Activated T-helper 1 cell treated with anti-CD3 and anti-CD28 coated beads, Interleukin-12 subunit alpha, Interleukin-12 subunit beta, Interleukin-2, Interleukin-4 antibody, amounts not matched to agents 30 ng/mL and 10 ng/mL and 1 ng/mL, durations not matched to agents 14 hours and 24 hours and 36 hours (primary cell): Measurements from ENCODE around the gene ADGRD1. TPM values are rescaled to one million over a fixed set of nuclear protein-coding genes. Genes with fewer than 3 reads are reported as not detected.
"Not testable (repeated sequence)": the region's sequence is repeated elsewhere in the genome, so short reads cannot be mapped to it uniquely, and the experiment has no call there.

Source experiments
- DNase-seq: peaks from one replicate; pipeline ENCODE4 v3.0.0; 2021; ENCODE audit warnings: low spot score
- H3K27ac Mint-ChIP-seq: one replicate; pipeline ENCODE4 v1.8.0; 2021; ENCODE audit warnings: mild to moderate bottlenecking, mixed read lengths
- H3K27me3 Mint-ChIP-seq: one replicate; pipeline ENCODE4 v1.8.0; 2022; ENCODE audit warnings: mild to moderate bottlenecking, moderate library complexity, mixed read lengths; ENCODE audit not compliant: insufficient read depth
- H3K36me3 Mint-ChIP-seq: one replicate; pipeline ENCODE4 v1.8.0; 2021; ENCODE audit warnings: low read depth, mixed read lengths
- H3K4me1 Mint-ChIP-seq: one replicate; pipeline ENCODE4 v1.8.0; 2021; ENCODE audit warnings: low read depth, mixed read lengths
- H3K4me3 Mint-ChIP-seq: one replicate; pipeline ENCODE4 v1.8.0; 2021; ENCODE audit warnings: mild to moderate bottlenecking, moderate library complexity, mixed read lengths
- H3K9me3 Mint-ChIP-seq: one replicate; pipeline ENCODE4 v1.8.0; 2021; ENCODE audit warnings: mixed read lengths
- intact Hi-C: fragments of 100-400 bp; cut with micrococcal nuclease; formaldehyde crosslinking; loops from one replicate; pipeline ENCODE4 v1.15.1; 2024
- total RNA-seq: library from RNA; stranded (reverse); gene quantifications from 2 replicates; pipeline ENCODE4 v1.2.3, GENCODE V29; 2022

Gene ADGRD1
- total RNA-seq, 1 donor from 2014 or later, result 0.18 TPM

DNA sequence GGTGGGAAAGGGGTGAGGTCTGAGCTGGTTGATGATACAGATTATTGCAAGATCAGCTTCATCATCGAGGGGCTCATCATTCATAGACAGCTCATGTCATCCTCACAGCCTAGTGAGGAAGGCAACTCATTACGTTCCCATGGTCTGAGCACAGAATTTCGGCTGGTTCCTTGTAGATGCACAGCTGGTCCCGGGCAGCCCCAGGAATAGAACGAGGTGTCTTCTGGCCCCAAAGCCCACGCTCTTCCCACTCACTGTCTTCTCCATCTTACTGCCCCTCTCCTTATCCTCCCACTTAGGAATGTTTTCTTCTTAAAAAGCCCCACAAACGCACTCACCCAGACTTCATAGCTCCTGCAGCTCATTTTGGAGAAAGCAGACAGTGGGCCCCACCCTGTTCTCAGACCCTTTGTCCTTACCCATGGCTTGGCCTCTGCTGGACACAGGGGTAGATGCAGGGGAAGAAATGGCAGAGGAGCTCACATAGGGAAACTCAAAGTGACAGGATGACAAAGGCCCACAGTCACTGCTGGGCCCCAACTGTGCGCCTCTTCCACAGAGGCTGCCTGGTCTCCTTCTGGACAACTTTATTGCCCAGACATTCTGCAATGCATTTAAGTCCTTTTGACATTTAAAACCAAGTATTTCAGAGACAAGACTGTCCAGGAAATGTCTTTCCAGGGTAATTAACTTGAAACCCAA, 162.2 kb downstream of the ADGRD1 start:
- intact Hi-C loops, result no loop called here
- no peaks in the 10 kb centered on the region for H3K9me3 Mint-ChIP-seq
- DNase-seq, result no peak
- peaks cover 5% of the 10 kb centered on the region for H3K27me3 Mint-ChIP-seq
- H3K4me1 Mint-ChIP-seq, result no peaks in the 10 kb centered on the region
- no peak overlapping the region for H3K27ac Mint-ChIP-seq
- H3K4me3 Mint-ChIP-seq, result no peak overlapping the region
- H3K36me3 Mint-ChIP-seq, result no peaks in the 10 kb centered on the region

DNA sequence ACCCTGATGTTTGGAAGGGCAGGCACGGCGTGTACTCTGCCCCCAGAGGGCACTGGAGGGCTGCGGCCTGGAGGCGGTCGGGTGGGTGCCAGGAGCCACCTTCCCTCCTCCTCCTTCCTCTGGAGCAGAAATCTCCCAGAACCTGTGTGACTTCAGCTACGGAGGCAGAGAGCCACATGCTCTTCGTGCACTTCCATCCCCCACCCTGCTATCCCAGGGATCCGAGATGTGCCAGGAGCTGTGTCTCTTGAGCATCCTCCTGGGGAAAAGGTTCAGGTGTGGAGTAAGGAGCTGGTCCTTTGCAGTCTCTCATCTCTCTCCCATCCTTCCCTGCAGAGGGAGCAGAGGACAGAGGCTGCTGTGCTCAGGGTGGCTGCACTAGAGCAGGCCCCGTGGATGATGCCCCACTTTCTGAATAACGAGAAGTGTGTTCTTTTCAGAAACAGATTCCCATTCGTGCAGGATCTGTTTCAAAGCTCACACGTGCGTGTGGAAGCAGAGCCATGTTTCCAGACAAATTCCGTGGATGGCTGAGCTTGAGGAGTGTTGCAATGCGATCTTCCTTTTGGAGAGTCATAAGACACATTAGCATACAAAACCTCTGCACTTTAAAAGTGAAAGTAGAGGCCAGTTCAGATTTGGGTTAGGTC, 162.9 kb downstream of the ADGRD1 start:
- intact Hi-C loops, result no loop called here
- Mint-ChIP-seq H3K4me1 (no peaks in the 10 kb centered on the region), H3K27me3 (peaks cover 5% of the 10 kb centered on the region), H3K4me3 (no peak overlapping the region), H3K36me3 (no peaks in the 10 kb centered on the region), H3K9me3 (no peaks in the 10 kb centered on the region), H3K27ac (no peak overlapping the region)
- DNase-seq, result no peak

DNA sequence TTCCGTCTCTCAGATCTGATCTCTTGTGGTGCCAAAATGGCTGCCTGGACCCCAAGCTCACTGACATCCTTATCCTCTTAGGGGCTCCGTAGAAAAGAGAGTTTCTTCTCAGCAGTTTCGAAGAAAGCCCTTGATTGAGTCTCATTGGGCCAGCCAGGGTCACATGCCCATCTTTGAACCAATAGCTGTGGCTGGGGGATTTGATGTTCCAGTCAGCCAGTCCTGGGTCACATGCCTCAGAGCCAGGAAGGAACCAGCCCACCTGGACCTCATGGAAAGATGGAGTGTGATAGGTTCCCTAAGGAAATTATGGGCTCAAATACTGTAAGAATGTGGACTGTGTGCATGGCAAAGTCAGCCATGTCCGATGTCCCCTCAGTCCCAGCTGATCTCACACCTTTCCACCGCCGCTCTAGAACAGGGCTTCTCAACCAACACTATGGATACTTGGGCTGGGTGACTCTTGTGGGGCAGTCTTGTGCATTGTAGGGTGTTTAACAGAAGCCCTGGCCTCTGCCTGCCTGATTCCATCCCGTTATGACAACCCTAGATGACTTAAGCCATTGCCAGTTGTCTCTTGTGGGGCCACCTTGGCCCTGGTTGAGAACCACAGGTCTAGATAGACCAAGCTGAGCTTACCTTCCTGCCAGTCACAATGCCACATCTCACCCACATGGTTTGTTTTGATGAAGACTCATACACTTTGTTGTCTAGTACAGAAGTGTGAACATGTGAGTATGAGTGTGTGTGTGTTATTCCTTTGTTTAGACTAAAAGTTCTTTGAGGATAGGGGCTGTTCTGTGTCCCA, 163.9 kb downstream of the ADGRD1 start:
- no peaks in the 10 kb centered on the region for H3K9me3 Mint-ChIP-seq
- no peak overlapping the region for H3K27ac Mint-ChIP-seq
- intact Hi-C loops, result no loop called here

DNA sequence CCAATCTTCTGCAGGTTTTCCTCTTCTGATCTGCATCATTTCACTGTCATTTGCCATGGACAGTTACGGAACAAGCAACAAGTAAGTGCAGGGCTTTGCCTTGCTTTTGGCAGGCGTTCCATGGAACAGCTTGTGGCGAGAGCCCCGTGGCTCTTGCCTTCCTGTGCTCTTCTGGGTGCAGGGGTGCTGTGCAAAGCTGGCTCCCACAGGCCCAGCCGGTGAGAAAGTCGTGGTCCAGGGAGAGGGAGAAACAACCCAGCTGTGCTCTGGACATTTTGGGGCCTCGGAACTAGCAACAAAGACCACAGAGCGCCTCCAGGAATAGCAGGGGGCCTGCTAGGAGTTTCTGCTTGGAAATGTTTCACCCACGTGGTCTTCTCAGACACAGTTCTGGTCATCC, 164.7 kb downstream of the ADGRD1 start:
- H3K36me3 Mint-ChIP-seq, result no peaks in the 10 kb centered on the region
- no peak overlapping the region for H3K4me3 Mint-ChIP-seq
- H3K4me1 Mint-ChIP-seq, result no peaks in the 10 kb centered on the region
- no peak overlapping the region for H3K27ac Mint-ChIP-seq
- intact Hi-C loops, result no loop called here
- no peaks in the 10 kb centered on the region for H3K9me3 Mint-ChIP-seq
- no peak for DNase-seq
- H3K27me3 Mint-ChIP-seq, result peaks cover 3% of the 10 kb centered on the region

More for the DNA sequence above, 163.9 kb downstream of the ADGRD1 start:
- Mint-ChIP-seq H3K36me3 (no peaks in the 10 kb centered on the region), H3K27me3 (peaks cover 3% of the 10 kb centered on the region), H3K4me1 (no peaks in the 10 kb centered on the region), H3K4me3 (no peak overlapping the region)
- no peak for DNase-seq

DNA sequence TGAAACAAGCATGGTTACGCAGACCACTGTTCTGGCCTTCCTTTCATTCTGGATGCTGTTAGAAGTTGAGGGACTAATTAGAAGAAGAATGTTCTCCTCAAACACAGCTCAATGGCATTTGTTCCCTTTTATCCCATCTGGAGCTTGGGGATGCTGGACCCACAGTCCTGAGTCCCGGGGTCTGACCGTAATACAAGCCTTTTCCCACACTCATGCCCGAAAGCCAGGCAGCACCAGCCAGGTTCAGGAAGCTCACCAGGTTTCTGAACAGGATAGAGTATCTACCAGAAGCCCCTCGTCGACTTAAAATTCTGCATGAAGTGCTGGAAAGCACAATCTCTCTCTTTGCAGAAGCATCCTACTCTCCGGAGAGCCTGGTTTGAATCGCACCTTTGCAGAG, 165.6 kb downstream of the ADGRD1 start:
- H3K27me3 Mint-ChIP-seq, H3K4me1 Mint-ChIP-seq, intact Hi-C loops, H3K4me3 Mint-ChIP-seq, DNase-seq, H3K36me3 Mint-ChIP-seq, H3K9me3 Mint-ChIP-seq, H3K27ac Mint-ChIP-seq: not testable (repeated sequence)

DNA sequence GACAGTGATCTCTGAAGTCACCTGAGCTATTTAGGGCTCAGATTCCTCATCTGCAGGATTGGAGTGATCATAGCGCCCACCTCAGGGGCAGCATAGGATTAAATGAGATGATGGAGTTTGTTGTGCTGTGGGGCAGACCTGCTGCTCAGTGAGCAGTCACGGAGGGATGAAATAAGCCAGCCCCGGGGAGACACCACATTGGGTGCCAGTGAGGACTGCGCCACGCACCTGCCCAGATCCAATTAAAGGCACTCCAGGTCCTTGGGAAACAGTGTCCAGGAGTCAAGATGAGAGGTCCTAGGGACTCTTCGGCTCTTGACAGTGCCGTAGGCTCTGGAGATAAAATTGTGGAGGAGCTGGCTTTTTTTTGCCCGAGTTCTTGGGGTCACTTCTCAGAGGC, 166.2 kb downstream of the ADGRD1 start:
- DNase-seq, result no peak
- no peak overlapping the region for H3K27ac Mint-ChIP-seq

DNA sequence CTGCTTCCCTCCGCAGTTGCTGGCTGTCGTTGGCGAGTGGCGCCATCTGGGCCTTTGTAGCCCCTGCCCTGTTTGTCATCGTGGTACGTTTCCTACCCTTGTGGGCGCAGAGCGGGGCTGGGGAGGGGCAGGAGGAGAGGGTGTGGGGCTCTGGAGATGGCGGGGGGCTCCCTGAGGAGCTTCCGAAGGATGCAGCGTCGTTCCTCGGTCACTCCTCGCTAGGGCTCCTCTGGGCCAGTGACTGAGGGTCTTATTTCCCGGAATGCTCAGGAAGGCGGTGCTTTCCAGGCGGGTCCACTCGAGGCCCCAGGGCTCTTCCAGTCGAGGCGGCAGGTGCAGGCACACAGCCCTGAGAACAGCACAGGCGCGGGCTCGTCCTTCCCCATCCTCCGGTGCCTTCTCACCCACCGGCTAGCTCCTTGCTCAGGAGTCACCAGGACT, 167.1 kb downstream of the ADGRD1 start:
- Mint-ChIP-seq H3K9me3 (no peaks in the 10 kb centered on the region), H3K27ac (no peak overlapping the region), H3K4me1 (no peaks in the 10 kb centered on the region), H3K27me3 (peaks cover 3% of the 10 kb centered on the region), H3K36me3 (no peaks in the 10 kb centered on the region), H3K4me3 (no peak overlapping the region)
- no peak for DNase-seq
- intact Hi-C loops, result no loop called here

More for the DNA sequence above, 166.2 kb downstream of the ADGRD1 start:
- intact Hi-C loops, result no loop called here
- Mint-ChIP-seq H3K9me3 (no peaks in the 10 kb centered on the region), H3K4me1 (no peaks in the 10 kb centered on the region), H3K27me3 (peaks cover 3% of the 10 kb centered on the region), H3K4me3 (no peak overlapping the region), H3K36me3 (no peaks in the 10 kb centered on the region)

DNA sequence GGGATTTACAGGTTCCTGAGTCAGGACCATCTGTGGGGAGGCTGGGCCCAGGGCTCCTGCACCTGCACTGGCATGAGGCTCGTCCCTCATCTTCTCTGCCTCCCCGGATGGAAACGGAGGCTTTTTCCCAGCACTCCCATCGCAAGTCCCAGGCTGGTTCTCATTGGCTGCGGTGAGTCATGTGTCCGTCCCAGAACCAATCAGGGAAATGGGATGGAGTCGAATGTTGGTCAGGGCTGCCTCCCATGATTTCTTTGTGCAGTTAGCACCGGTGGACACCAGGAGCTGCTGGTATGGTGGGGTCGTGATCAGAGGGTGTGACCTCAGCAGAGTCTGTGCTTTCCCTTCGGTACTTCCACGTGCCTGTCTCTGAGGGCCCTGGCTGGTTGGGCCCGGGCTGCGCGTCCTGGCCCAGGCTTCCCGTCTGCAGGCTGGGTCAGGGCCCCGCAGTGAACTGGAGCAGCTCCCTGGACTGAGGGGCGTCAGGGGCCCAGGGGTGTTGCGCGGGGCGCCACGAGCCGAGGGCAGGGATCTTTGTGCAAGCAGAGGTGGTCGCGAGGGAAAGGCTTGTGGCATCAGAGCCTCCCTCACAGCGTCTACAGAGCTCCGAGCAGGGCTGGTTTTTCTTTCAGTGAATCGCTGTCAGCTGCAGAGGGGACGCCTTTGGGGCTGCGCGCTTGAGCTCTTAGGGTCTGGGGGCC, 168.1 kb downstream of the ADGRD1 start:
- no peak for DNase-seq
- no peaks in the 10 kb centered on the region for H3K27me3 Mint-ChIP-seq
- no peak overlapping the region for H3K4me3 Mint-ChIP-seq
- H3K9me3 Mint-ChIP-seq, result no peaks in the 10 kb centered on the region
- no peaks in the 10 kb centered on the region for H3K4me1 Mint-ChIP-seq
- intact Hi-C loops, result no loop called here
- H3K36me3 Mint-ChIP-seq, result no peaks in the 10 kb centered on the region
- no peak overlapping the region for H3K27ac Mint-ChIP-seq

DNA sequence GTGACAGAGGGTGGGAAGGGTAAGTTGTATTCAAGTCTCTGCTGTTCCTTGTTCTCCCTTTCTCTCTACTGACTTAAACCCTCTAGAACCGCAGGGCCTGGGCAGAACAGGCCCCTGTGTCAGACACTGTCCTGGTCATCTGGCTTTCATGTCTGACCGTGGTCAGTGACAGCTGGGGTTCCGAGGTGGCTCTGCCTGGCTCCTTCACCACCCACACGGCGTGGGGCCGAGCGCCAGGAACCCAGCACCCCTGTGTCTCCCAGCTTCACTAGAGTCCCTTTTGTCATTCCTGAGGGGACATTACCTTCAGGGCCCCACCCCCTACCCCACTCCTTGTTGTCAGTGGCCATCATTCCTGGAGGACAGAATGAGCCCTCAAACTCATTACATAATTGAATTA, 168.9 kb downstream of the ADGRD1 start:
- H3K4me3 Mint-ChIP-seq, result no peak overlapping the region
- intact Hi-C loops, result no loop called here
- H3K4me1 Mint-ChIP-seq, result no peaks in the 10 kb centered on the region
- peaks cover 5% of the 10 kb centered on the region for H3K9me3 Mint-ChIP-seq
- H3K27ac Mint-ChIP-seq, result no peak overlapping the region
- no peak for DNase-seq
- H3K27me3 Mint-ChIP-seq, result no peaks in the 10 kb centered on the region
- no peaks in the 10 kb centered on the region for H3K36me3 Mint-ChIP-seq

DNA sequence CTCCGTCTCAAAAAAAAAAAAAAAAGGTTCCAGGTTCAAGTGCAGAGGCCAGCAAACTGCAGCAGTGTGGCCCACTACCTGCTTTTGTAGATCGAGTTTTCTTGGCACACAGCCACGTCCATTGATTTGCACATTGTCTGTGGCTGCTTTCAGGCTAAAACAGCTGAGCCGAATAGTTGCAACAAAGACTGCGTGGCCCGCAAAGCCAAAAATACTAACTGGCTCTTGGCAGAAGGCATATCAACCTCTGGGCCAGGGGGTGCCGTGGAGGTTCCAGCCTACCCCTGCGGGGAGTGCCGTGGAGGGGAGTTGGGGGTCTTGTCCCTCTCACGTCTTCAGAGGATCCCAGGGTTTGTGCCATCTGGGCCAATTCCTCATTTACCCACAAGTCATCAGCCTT, 170.1 kb downstream of the ADGRD1 start:
- intact Hi-C loops, result no loop called here
- H3K36me3 Mint-ChIP-seq, result no peaks in the 10 kb centered on the region
- no peak for DNase-seq
- H3K9me3 Mint-ChIP-seq, result peaks cover 5% of the 10 kb centered on the region
- no peak overlapping the region for H3K27ac Mint-ChIP-seq
- no peaks in the 10 kb centered on the region for H3K4me1 Mint-ChIP-seq
- no peak overlapping the region for H3K4me3 Mint-ChIP-seq
- no peaks in the 10 kb centered on the region for H3K27me3 Mint-ChIP-seq

DNA sequence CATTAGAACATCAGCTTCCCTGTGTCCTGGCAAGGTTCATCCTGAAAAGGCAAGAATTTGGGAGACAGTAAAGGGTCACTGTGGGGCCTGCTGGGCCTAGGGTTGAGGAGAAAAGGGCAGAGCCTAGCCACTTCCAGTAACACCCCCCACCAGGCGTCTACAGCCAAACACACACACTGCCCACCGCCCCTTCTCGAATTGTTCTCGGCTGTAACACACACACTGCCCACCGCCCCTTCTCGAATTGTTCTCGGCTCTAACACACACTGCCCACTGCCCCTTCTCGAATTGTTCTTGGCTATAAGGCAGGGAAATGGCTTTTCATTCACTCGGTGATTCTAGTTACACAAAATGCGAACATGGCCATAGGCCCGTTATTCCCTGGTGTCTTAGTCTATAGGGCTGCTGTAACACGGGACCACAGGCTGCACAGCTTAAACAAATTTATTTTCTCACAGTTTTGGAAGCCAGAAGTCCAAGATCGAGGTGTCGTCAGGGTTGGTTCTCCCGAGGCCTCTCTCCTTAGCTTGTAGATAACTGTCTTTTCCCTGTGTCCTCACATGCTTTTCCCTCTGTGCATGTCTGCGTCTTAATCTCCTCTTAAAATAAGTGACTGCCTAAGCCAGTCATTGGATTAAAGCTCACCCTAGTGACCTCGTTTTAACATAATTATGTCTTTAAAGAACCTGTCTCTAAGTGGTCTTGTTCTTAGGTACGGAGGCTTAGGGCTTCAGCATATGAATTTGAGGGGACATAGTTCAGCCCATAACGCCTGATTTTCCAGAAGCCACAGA, 171.0 kb downstream of the ADGRD1 start:
- peaks cover 5% of the 10 kb centered on the region for H3K9me3 Mint-ChIP-seq
- intact Hi-C loops, result no loop called here
- H3K27ac Mint-ChIP-seq, result no peak overlapping the region
- H3K36me3 Mint-ChIP-seq, result no peaks in the 10 kb centered on the region
- DNase-seq, result no peak
- no peaks in the 10 kb centered on the region for H3K4me1 Mint-ChIP-seq
- no peaks in the 10 kb centered on the region for H3K27me3 Mint-ChIP-seq
- no peak overlapping the region for H3K4me3 Mint-ChIP-seq

DNA sequence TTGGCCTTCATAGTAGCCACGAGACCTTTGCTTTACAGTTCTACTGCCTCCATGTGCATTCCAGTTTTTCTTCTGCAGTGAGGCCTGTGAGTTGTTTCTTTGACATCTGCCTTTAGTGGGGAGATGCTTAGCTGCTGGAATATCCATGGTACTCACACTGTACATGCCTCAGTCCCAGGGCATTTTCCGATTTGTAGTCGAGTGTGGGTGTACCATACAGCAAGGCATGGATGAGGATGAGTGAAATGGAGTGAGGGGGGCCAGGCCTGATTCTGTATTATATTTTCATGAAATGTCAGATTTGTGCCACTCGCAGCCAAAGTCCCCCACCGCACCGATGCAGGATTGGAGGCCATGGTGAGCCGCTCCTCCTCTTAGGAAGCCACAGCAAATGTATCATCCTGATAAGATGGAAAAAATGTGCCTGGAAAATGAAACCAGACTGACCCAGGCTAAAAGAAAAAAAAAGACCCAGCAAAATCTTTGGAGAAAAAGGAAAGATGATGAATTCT, 173.0 kb downstream of the ADGRD1 start:
- peaks cover 5% of the 10 kb centered on the region for H3K9me3 Mint-ChIP-seq
- H3K27ac Mint-ChIP-seq, result no peak overlapping the region
- no peak for DNase-seq
- H3K4me3 Mint-ChIP-seq, result no peak overlapping the region
- H3K36me3 Mint-ChIP-seq, result no peaks in the 10 kb centered on the region
- no peaks in the 10 kb centered on the region for H3K4me1 Mint-ChIP-seq
- intact Hi-C loops, result no loop called here
- H3K27me3 Mint-ChIP-seq, result no peaks in the 10 kb centered on the region
